Tongue (tissue), 3 donors: ENCODE results near the gene RPS5. TPM values are rescaled to one million over a fixed set of nuclear protein-coding genes. Genes with fewer than 3 reads are reported as not detected.
"Not testable (repeated sequence)": the region's sequence is repeated elsewhere in the genome, so short reads cannot be mapped to it uniquely, and the experiment has no call there.

ENCODE experiments used
- DNase-seq: peaks from one replicate; pipeline ENCODE4 v3.0.0-alpha.2; 2015
- small RNA-seq: library from RNA; depleted of rRNA; stranded (forward); fragments of <200 nt; gene quantifications from one replicate; pipeline ENCODE3, GENCODE V24; 2014; ENCODE audit warnings: low replicate concordance
- total RNA-seq: library from RNA; depleted of rRNA; stranded (reverse); fragments of >200 nt; gene quantifications from one replicate; pipeline ENCODE4 v1.2.3, GENCODE V29; 2014

The RPS5 gene
- total RNA-seq, 1 donor from 2014 or later: 1,593 TPM

- DNase-seq: no peak
These were observed 20.0 kb downstream of the RPS5 start for GRCh38 chr19:58406818-58407657.

GRCh38 chr19:58407658-58408151 is 20.6 kb downstream of the RPS5 start:
- DNase-seq: no peak

- peak; percentile 98 for DNase-seq
These were observed 21.3 kb downstream of the RPS5 start, which contains the start of gene ZNF584 for GRCh38 chr19:58408152-58409009. ZNF584 (plus strand) TSS chr19:58408649; CDS start chr19:58409148, 499 bp downstream.

- peak; percentile 34 for DNase-seq
These were observed 22.1 kb downstream of the RPS5 start for GRCh38 chr19:58409010-58409790.

GRCh38 chr19:58416604-58417003 is 29.5 kb downstream of the RPS5 start:
- DNase-seq: no peak

- no peak for DNase-seq
These were observed 30.0 kb downstream of the RPS5 start for GRCh38 chr19:58417071-58417470.

- DNase-seq: no peak
These were observed 41.5 kb downstream of the RPS5 start for GRCh38 chr19:58428617-58429016.

GRCh38 chr19:58429745-58430144 is 42.7 kb downstream of the RPS5 start:
- DNase-seq: no peak

GRCh38 chr19:58434217-58434616 is 47.1 kb downstream of the RPS5 start:
- DNase-seq: no peak

- peak; percentile 100 for DNase-seq
These were observed 52.8 kb downstream of the RPS5 start, which contains the start of gene ZNF132 for GRCh38 chr19:58439576-58440554. ZNF132 (minus strand) TSS chr19:58440153; CDS start chr19:58439821, 332 bp downstream.

- no peak for DNase-seq
These were observed 53.5 kb downstream of the RPS5 start for GRCh38 chr19:58440556-58440955.

- DNase-seq: not testable (repeated sequence)
These were observed 55.9 kb downstream of the RPS5 start for GRCh38 chr19:58442986-58443385.

Small RNA genes lying within 50 kb of the gene (small RNA-seq; reads per million reads assigned to genes)
- gene MIR4754: not detected
- gene RNA5SP473: 0.11 reads per million

Other genes with a start within 250 kb of the RPS5 start
- 20.9 TPM for gene ZNF329, start 236.5 kb upstream of the RPS5 start, total RNA-seq
- 16.5 TPM for gene ZNF274, start 204.2 kb upstream of the RPS5 start, total RNA-seq
- gene ZNF544, start 158.4 kb upstream of the RPS5 start, total RNA-seq: 34.2 TPM
- gene ZNF8, start 108.3 kb upstream of the RPS5 start, total RNA-seq: 9.5 TPM
- gene ERVK3-1, start 81.9 kb upstream of the RPS5 start, total RNA-seq: 37.8 TPM
- 2.5 TPM for gene ZSCAN22, start 60.3 kb upstream of the RPS5 start, total RNA-seq
- gene A1BG, start 33.8 kb upstream of the RPS5 start, total RNA-seq: 5.7 TPM
- gene ZNF497, start 24.5 kb upstream of the RPS5 start, total RNA-seq: 4.9 TPM
- 1.5 TPM for gene ZNF837, start 6.2 kb upstream of the RPS5 start, total RNA-seq
- not detected for gene RNF225, start 8.4 kb downstream of the RPS5 start, total RNA-seq
- gene ZNF584, start 21.4 kb downstream of the RPS5 start, total RNA-seq: 11.0 TPM
- 7.0 TPM for gene ZNF132, start 52.9 kb downstream of the RPS5 start, total RNA-seq
- gene ZNF324B, start 64.4 kb downstream of the RPS5 start, total RNA-seq: 5.9 TPM
- gene ZNF324, start 79.8 kb downstream of the RPS5 start, total RNA-seq: 16.5 TPM
- gene ZNF446, start 89.1 kb downstream of the RPS5 start, total RNA-seq: 8.9 TPM
- gene SLC27A5, start 124.7 kb downstream of the RPS5 start, total RNA-seq: 1.3 TPM
- gene ZBTB45, start 132.5 kb downstream of the RPS5 start, total RNA-seq: 3.7 TPM
- 251 TPM for gene TRIM28, start 156.8 kb downstream of the RPS5 start, total RNA-seq
- 49.4 TPM for gene CHMP2A, start 167.8 kb downstream of the RPS5 start, total RNA-seq
- 37.5 TPM for gene UBE2M, start 171.3 kb downstream of the RPS5 start, total RNA-seq
- gene MZF1, start 186.1 kb downstream of the RPS5 start, total RNA-seq: 21.6 TPM